Thymus (tissue), 11 donors: ENCODE data around the gene IFNW1. TPM values are rescaled to one million over a fixed set of nuclear protein-coding genes. Genes with fewer than 3 reads are reported as not detected.

Experiments
- DNase-seq, 9 donors: peaks; one replicate each; pipeline ENCODE4 v3.0.0-alpha.2; 2013; ENCODE audit warnings: low spot score in 9 of 9, low read depth in 6 of 9, missing footprints in 1 of 9
- H3K27ac ChIP-seq, 2 donors: one replicate each; pipeline ENCODE4 v1.5.1; 2013; ENCODE audit warnings: control low read depth in 1 of 2, low read depth in 1 of 2, low read length in 1 of 2, mild to moderate bottlenecking in 1 of 2, moderate library complexity in 1 of 2
- H3K27me3 ChIP-seq, 2 donors: one replicate each; pipeline ENCODE4 v1.5.1; 2013; ENCODE audit warnings: low read length in 1 of 2; ENCODE audit not compliant: control insufficient read depth in 2 of 2, insufficient read depth in 1 of 2
- H3K36me3 ChIP-seq, 2 donors: one replicate each; pipeline ENCODE4 v1.5.1; 2013; ENCODE audit warnings: low read length in 1 of 2, mild to moderate bottlenecking in 1 of 2, moderate library complexity in 1 of 2; ENCODE audit not compliant: control insufficient read depth in 2 of 2, insufficient read depth in 2 of 2
- H3K4me1 ChIP-seq, 2 donors: one replicate each; pipeline ENCODE4 v1.5.1; 2013; ENCODE audit warnings: low read length in 2 of 2; ENCODE audit not compliant: control insufficient read depth in 2 of 2, insufficient read depth in 2 of 2
- H3K4me3 ChIP-seq, 2 donors: one replicate each; pipeline ENCODE4 v1.5.1; 2013; ENCODE audit warnings: low read length in 2 of 2, control low read depth in 1 of 2, mild to moderate bottlenecking in 1 of 2
- H3K9me3 ChIP-seq, 2 donors: one replicate each; pipeline ENCODE4 v1.5.1; 2013; ENCODE audit warnings: low read length in 1 of 2, mild to moderate bottlenecking in 1 of 2; ENCODE audit not compliant: control insufficient read depth in 2 of 2, insufficient read depth in 1 of 2
- WGBS: extraction: QIAGEN DNeasy Blood & Tissue Kit; methylation state at CpG from one replicate; pipeline ENCODE4 v1.1.7; 2013; 5-methylcytosine and 5-hydroxymethylcytosine counted together
- polyA plus RNA-seq: library from polyadenylated mRNA; stranded (reverse); fragments of 200-250 nt; gene quantifications from one replicate; pipeline ENCODE4 v1.2.3, GENCODE V29; 2013
- total RNA-seq: library from RNA; stranded (reverse); fragments of 120-200 nt; gene quantifications from one replicate; pipeline ENCODE4 v1.2.4, GENCODE V29; 2013
- donor health status: healthy.

IFNW1 gene
- total and polyA plus RNA-seq, 2 donors = not detected

DNA sequence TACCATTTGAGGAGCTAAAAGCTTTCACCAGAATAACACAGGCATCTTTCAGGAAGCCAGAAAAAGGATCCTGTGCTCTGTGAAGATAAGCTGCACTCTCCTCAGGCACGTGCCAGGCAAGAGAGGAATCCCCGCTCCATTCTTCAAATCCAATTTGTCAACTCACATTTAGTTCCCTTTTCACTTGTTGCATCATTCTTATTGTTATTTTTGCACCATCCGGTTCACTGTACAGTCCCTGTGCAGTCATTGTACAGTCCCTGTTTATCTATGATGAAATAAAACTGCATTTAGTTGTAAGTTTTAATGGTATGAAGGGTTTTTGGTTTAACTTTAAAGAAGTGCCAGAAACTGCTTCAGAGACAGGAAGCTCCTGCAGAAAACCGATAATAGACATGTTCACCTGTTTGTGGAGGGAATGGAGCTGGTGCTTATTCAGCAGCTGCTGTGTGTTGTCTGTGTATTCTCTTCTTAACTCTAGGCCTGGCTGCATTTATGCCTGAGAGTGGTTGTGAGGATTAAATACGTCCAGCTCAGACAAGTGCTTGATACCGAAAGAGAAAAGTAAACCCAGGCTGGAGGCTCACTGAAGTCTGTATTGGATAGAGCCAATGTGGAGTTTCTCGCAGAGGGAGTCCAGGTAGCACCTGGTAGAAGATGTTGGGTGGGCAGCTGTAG, 22.4 kb downstream of the IFNW1 start:
- Histone ChIP-seq H3K4me1 (peaks cover 0 to 4% of the 10 kb centered on the region in 2 donors), H3K27me3 (no peaks in the 10 kb centered on the region), H3K36me3 (no peaks in the 10 kb centered on the region), H3K27ac (no peak overlapping the region), H3K4me3 (no peak overlapping the region), H3K9me3 (no peaks in the 10 kb centered on the region)
- 33% methylated on average over 7 of the region's 7 CpGs for whole genome bisulfite sequencing
- peak in 1 of 9 donors; percentile 32 for DNase-seq

- no peak overlapping the region for H3K4me3 ChIP-seq
- WGBS = 94% methylated on average over 2 of the region's 2 CpGs
- H3K27ac ChIP-seq = no peak overlapping the region
- DNase-seq = no peak
- no peaks in the 10 kb centered on the region for H3K9me3 ChIP-seq
- peaks cover 0 to under 1% of the 10 kb centered on the region in 2 donors for H3K4me1 ChIP-seq
- no peaks in the 10 kb centered on the region for H3K36me3 ChIP-seq
- no peaks in the 10 kb centered on the region for H3K27me3 ChIP-seq
Observed at GRCh38 chr9:21114311-21114710, 27.3 kb downstream of the IFNW1 start.

GRCh38 chr9:21110708-21111576, 30.7 kb downstream of the IFNW1 start:
- DNase-seq = peak; percentile 36 to 86 (median 74)
- 24% methylated on average over 4 of the region's 4 CpGs for WGBS

DNA sequence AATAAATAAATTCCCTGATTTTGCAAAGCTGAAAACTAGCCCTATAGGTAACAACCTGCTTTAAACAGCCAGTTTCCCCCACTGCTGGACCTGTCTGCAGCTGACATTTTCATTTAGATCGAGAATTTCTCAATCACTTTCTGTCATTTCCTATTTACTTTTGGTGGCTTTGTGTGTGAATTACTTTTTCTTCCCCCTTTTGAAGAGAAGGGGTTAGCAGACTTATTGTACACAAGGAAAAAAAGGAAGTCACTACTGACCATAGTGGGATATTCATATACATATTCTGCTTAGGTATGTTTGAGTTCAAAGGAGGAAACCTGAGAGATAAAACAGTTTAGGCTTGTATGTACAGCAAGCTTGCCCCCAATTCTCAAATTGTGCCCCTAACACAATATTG, 36.8 kb downstream of the IFNW1 start:
- WGBS = 39% methylated on average over 1 of the region's 1 CpG
- Histone ChIP-seq H3K4me1 (no peaks in the 10 kb centered on the region), H3K27ac (no peak overlapping the region), H3K9me3 (no peaks in the 10 kb centered on the region), H3K27me3 (no peaks in the 10 kb centered on the region), H3K4me3 (no peak overlapping the region), H3K36me3 (no peaks in the 10 kb centered on the region)
- DNase-seq = no peak

More at GRCh38 chr9:21110708-21111576, 30.7 kb downstream of the IFNW1 start:
- Histone ChIP-seq H3K4me1 (no peaks in the 10 kb centered on the region), H3K36me3 (no peaks in the 10 kb centered on the region), H3K4me3 (no peak overlapping the region), H3K9me3 (no peaks in the 10 kb centered on the region), H3K27ac (no peak overlapping the region), H3K27me3 (no peaks in the 10 kb centered on the region)

DNA sequence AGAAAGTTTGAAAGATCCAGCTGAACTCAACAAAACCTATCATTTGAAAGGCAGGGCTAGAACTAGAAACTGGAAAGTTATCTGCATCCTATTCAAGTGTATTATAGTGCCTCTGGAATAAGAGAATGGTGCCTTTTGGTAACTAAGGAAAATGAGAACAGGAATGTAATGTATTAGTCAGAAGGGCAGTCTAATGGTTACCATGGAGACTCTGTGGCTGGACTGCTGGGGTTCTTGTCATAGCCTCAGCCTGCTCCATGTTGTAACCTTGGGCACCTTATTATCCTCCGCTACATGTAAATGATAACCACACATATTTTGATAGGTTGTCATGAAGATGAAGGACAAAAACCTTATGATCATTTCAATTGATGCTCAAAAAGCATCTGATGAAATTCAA, 39.3 kb downstream of the IFNW1 start:
- DNase-seq = no peak
- H3K4me3 ChIP-seq = no peak overlapping the region
- 100% methylated on average over 1 of the region's 1 CpG for WGBS
- no peaks in the 10 kb centered on the region for H3K27me3 ChIP-seq
- H3K4me1 ChIP-seq = no peaks in the 10 kb centered on the region
- no peaks in the 10 kb centered on the region for H3K36me3 ChIP-seq
- no peak overlapping the region for H3K27ac ChIP-seq
- H3K9me3 ChIP-seq = no peaks in the 10 kb centered on the region

DNA sequence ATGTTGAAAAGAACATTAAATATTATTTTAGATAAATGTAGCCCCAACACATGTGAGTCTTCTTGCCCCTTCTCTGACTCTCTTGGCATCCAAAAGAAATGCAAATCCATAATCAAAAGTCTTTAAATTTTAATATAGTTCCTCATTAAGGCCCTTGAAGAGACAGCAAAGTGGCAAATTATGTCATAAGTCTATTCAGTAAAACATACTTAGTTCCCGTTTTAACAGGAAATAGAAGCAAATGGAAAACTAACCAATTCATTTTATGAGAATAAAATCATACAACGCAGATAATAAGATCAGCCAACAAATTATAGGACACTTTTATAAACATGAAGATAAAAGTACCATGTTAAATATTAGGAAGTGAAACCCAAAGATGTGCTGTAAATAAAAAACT, 43.8 kb downstream of the IFNW1 start:
- 77% methylated on average over 2 of the region's 2 CpGs for WGBS
- Histone ChIP-seq H3K9me3 (no peaks in the 10 kb centered on the region), H3K27ac (no peak overlapping the region), H3K4me1 (peaks cover 4 to 8% of the 10 kb centered on the region in 2 donors), H3K36me3 (no peaks in the 10 kb centered on the region), H3K4me3 (no peak overlapping the region), H3K27me3 (no peaks in the 10 kb centered on the region)
- DNase-seq = no peak

DNA sequence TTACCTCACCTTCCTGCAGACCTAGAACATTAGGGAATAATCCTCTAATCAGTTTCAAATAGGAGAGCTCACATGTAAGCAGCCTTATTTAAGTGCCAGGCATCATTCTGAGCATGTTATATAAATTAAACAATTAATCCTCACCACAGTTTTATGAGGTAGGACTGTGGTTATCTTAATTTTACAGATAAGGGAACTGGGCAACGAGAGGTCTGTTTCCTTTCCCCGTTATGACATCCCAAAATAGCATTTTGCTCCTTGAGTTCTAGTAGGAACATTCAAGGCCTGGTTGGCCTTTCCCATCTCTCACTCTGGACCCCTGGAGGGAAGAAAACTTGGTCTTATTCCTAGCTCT, 44.8 kb downstream of the IFNW1 start:
- H3K4me3 ChIP-seq = no peak overlapping the region
- H3K4me1 ChIP-seq = peaks cover 4 to 8% of the 10 kb centered on the region in 2 donors
- 39% methylated on average over 2 of the region's 2 CpGs for WGBS
- no peak for DNase-seq
- H3K36me3 ChIP-seq = no peaks in the 10 kb centered on the region
- H3K27me3 ChIP-seq = no peaks in the 10 kb centered on the region
- peak overlapping the region in 1 of 2 donors; percentile 69 for H3K27ac ChIP-seq
- H3K9me3 ChIP-seq = no peaks in the 10 kb centered on the region

DNA sequence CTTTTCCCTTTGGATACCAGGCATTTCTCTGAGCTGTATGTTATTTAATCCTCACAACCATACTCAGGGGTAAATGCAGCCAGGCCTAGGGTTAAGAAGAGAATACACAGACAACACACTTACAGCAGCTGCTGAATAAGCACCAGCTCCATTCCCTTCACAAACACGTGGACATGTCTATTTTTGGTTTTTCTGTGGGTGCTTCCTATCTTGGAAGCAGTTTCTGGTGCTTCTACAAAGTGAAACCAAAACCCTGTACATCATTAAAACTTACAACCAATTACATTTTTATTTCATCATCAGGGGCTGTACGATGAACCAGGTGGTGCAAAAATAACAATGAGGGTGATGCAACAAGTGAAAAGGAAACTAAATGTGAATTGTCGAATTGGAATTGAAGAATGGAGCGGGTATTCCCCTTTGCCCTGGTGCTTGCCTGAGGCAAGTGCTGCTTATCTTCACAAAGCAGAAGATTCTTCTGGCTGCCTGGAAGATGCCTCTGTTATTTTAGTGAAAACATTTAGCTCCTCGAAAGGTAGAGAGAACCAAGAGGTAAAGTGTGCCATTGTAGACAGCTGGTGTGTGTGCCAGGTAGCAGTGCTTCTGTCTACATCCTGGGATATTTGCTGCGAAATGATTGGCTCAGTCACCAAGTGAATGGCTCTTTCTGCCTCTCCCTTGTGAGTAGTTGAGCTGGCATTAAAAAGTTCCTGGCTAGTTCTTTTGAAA, 45.3 kb downstream of the IFNW1 start:
- peak in 2 of 9 donors; percentile 31 to 53 for DNase-seq
- Histone ChIP-seq H3K27ac (peak overlapping the region in 1 of 2 donors; percentile 69), H3K4me3 (peak overlapping the region in 1 of 2 donors; percentile 10), H3K4me1 (peaks cover 4 to 8% of the 10 kb centered on the region in 2 donors), H3K36me3 (no peaks in the 10 kb centered on the region), H3K9me3 (no peaks in the 10 kb centered on the region), H3K27me3 (no peaks in the 10 kb centered on the region)
- 25% methylated on average over 6 of the region's 6 CpGs for WGBS

GRCh38 chr9:21095561-21095960, 46.1 kb downstream of the IFNW1 start:
- Histone ChIP-seq H3K36me3 (no peaks in the 10 kb centered on the region), H3K27ac (no peak overlapping the region), H3K9me3 (no peaks in the 10 kb centered on the region), H3K27me3 (no peaks in the 10 kb centered on the region), H3K4me3 (no peak overlapping the region), H3K4me1 (peaks cover 4 to 8% of the 10 kb centered on the region in 2 donors)
- DNase-seq = no peak
